ENCODE data around the gene CD52. TPM values are rescaled to one million over a fixed set of nuclear protein-coding genes. Genes with fewer than 3 reads are reported as not detected.

CD52 gene
- total RNA-seq, 1 experiment from 2014 or later: 2.8 TPM

- no peaks in the 10 kb centered on the region for H3K9me3 Mint-ChIP-seq
- H3K36me3 Mint-ChIP-seq: no peaks in the 10 kb centered on the region
- H3K27me3 Mint-ChIP-seq (ENCODE audit: low read depth): no peaks in the 10 kb centered on the region; the same call in 1 of the 2 replicates
- TF ChIP-seq ZMAT4 (CRISPR knock-in tag; IDR thresholded peaks at IDR 0.05): no peak
- TF ChIP-seq ARID4B (CRISPR knock-in tag; IDR thresholded peaks at IDR 0.05; ENCODE audit: borderline replicate concordance): no peak
- no peak for TF ChIP-seq E2F1 (CRISPR knock-in tag; IDR thresholded peaks at IDR 0.05)
- no peak for TF ChIP-seq FOXP4 (CRISPR knock-in tag; IDR thresholded peaks at IDR 0.05)
- TF ChIP-seq NR2C2 (CRISPR knock-in tag; IDR thresholded peaks at IDR 0.05): no peak
- peaks cover 41% of the 10 kb centered on the region for H3K4me1 Mint-ChIP-seq
- no peak for DNase-seq (ENCODE audit: low spot score)
- H3K27ac Mint-ChIP-seq: no peak overlapping the region
- ATAC-seq: no peak
- no peak overlapping the region for H3K4me3 Mint-ChIP-seq
- CTCF ChIA-PET: interaction anchor here (0.8 to 11.1 kb wide), 25 partner anchors 9 to 248 kb away, joined by 3 to 306 read pairs (median 12); partner anchors contain the start of genes CATSPER4, CD52, CEP85 and DHDDS
- POLR2A ChIA-PET: no interaction called here
These were observed 33.7 kb upstream of the CD52 start for GRCh38 chr1:26283871-26284596.

- ChIA-PET CTCF (interaction anchor here (0.6 to 11.1 kb wide), 54 partner anchors 9 to 580 kb away, joined by 3 to 306 read pairs (median 5); partner anchors contain the start of genes CATSPER4, CD52, CEP85 and CNKSR1), POLR2A (interaction anchor here (1.4 to 1.8 kb wide), 5 partner anchors 9 to 132 kb away, joined by 4 to 8 read pairs (median 5); partner anchors contain the start of gene LIN28A)
- Mint-ChIP-seq H3K9me3 (no peaks in the 10 kb centered on the region), H3K4me1 (peaks cover 37% of the 10 kb centered on the region), H3K27ac (peak overlapping the region; percentile 81), H3K36me3 (no peaks in the 10 kb centered on the region), H3K4me3 (no peak overlapping the region), H3K27me3 (ENCODE audit: low read depth) (no peaks in the 10 kb centered on the region; the same call in 1 of the 2 replicates)
- DNase-seq (ENCODE audit: low spot score) (peak; percentile 86), ATAC-seq (peak; percentile 54)
- TF ChIP-seq PRRX2 (CRISPR knock-in tag; IDR thresholded peaks at IDR 0.05) (no peak), FOXK1 (CRISPR knock-in tag; IDR thresholded peaks at IDR 0.05) (no peak), FOXJ3 (CRISPR knock-in tag; IDR thresholded peaks at IDR 0.05; ENCODE audit: borderline replicate concordance) (no peak), CTCF (IDR thresholded peaks at IDR 0.05) (peak; percentile 86), TP53 (CRISPR knock-in tag; IDR thresholded peaks at IDR 0.05) (no peak), HMGXB4 (CRISPR knock-in tag; IDR thresholded peaks at IDR 0.05) (no peak), OVOL2 (CRISPR knock-in tag; IDR thresholded peaks at IDR 0.05; ENCODE audit: borderline replicate concordance) (no peak), ATF6 (CRISPR knock-in tag; IDR thresholded peaks at IDR 0.05) (no peak)
These were observed 33.0 kb upstream of the CD52 start for GRCh38 chr1:26284597-26285347.

All from WTC11 (cell line).